GM19035 (cell line): ENCODE results near the gene ATG9B.
"Not testable (repeated sequence)": the region's sequence is repeated elsewhere in the genome, so short reads cannot be mapped to it uniquely, and the experiment has no call there.

Source experiments
- ATAC-seq: cut with Tn5 transposase; IDR thresholded peaks from one replicate; pipeline ENCODE4 v1.9.1; 2021; ENCODE audit not compliant: unreplicated experiment

Gene ATG9B

DNA sequence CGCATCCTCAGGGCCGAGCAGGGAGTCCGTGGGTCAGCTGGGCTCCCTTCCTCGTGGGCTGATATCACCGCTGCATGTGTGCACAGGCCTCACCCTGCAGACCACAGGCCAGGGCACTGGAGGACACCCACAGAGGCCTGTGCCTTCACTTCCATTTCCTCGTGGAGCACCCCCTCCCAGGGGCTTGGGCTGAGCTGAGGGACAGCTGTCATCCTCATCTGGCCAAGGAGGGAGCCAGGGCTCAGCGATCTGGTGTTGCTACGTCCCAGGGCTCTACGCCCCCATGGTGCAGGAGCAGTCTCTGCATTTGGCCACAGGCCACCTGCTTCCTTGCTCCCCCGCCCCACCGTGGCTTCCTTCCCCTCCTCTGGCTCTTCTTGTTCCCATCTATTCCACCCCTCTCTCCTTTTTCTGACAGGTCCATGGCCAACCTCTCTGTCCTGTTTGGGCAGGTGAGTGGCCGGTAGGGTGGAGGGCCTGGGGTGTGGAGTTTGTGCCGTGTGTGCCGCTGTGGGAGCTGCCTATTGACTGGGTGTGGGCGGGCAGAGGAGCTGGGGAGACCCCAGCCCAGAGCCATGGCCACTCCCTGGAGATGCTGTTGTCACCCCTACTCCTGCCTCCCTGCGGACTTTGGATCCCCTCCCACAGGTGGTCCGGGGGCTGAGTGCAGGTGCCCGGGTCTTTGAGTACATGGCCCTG lies 15.7 kb upstream of the ATG9B start:
- no peak for ATAC-seq

DNA sequence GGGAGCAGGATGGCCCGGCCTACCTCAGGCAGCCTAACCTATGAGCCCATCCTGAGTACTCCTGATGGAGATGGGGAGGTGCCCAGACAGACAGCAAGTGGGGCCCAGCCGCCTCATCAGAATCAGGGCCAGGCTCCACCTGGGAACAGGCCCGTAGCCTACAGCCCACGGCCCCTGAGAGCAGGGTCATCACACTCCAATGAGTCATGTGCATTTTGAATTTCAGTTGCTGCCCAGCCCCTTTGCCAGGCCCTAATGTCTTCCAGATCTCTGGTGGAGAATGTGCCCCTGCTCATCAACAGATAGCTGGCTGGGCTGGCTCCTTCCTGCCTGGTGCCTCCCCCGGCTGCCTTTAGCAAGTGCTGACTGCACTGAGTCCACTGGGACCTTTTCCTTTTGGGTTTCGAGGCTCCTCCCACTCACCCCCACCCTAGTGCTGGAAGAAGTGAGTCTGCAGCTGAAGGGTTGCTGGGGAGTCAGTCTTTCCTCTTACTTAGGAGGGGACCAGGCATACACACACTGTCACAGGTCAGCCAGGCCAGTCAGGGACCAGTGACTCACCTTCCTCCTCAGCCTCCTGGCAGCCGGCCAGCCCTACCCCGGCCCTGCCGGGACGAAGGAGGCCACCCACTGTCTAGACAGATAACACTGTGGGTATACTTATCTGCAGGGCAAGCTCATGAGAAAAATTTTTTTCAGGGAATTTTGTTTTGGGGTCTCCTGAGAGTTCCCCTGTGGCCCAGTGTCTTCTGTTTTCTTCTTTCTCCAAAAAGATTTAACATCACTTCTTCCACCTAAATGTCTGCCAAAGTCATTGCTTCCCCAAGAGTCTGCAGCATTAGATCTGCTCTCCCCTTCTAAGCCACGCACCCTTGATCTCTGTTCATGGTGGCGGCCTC lies 14.9 kb upstream of the ATG9B start:
- no peak for ATAC-seq

GRCh38 chr7:151035902-151036301 lies 11.6 kb upstream of the ATG9B start:
- no peak for ATAC-seq

GRCh38 chr7:151035026-151035717 lies 10.9 kb upstream of the ATG9B start:
- no peak for ATAC-seq

GRCh38 chr7:151034312-151035025 lies 10.2 kb upstream of the ATG9B start:
- no peak for ATAC-seq

- ATAC-seq: no peak
Measured at GRCh38 chr7:151033864-151034249, 9.6 kb upstream of the ATG9B start.

- no peak for ATAC-seq
Measured at GRCh38 chr7:151032936-151033863, 8.9 kb upstream of the ATG9B start.

DNA sequence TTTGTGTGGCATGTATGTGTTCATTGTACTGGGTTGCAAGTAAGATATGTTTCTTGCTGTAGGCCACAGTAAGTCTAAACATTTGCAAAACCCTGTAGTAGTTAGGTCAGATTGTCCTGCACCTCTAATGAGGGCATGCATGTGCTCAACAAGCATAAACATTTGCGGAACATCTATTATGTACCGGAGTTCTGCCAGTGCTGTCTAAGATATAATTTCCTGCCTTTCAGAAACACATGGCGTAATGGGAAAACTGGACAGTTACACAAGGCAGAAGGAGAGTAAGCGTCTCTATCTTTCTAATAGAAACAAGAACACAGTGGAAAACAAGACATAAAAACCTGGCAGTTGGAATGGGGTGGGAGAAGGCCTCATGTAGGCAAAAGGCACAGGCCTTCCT lies 6.7 kb upstream of the ATG9B start:
- no peak for ATAC-seq

- ATAC-seq: no peak
Measured at GRCh38 chr7:151028948-151029501, 4.7 kb upstream of the ATG9B start.

DNA sequence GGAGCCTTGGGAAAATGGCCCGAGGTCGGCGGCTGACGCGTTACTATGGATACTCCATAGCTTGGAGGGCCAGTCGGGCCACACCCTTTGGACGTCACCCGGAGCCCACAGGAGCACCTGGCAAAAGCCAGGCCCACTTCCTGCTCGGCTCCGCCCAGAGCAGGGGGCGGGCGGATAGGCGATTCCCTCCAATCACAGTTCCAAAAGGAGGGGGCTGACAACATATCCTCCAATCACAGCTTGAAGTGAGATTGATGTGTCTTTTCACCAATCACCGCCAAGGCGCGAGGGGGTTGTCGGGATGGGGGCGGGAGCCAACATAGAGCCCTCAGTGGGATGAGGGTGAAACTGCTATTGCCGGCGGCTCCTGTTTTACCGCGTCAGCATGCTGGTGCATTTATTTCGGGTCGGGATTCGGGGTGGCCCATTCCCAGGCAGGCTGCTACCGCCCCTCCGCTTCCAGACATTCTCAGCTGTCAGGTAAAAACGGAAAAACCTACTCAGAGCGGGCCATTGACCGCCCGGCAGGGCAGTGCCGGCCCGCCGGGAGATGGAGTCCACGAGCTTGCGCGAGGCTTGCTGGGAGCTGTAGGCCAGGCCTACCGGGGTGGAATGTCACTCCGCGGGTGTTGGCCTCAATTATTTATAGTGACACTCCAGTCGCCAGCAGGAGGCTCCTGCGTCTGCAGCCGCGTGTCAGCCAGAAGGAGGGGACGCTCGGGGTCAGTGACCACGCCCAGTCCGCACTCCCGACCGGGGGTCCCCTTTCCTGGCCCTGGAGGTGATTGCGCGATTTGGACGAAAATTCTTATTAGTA lies 4.0 kb upstream of the ATG9B start, which contains the start of gene ABCB8:
Gene ABCB8 (plus strand): TSS at position 320 of the 817 bp plus-strand sequence. CDS start 66 bp downstream, at position 386.
- peak; percentile 98 for ATAC-seq

DNA sequence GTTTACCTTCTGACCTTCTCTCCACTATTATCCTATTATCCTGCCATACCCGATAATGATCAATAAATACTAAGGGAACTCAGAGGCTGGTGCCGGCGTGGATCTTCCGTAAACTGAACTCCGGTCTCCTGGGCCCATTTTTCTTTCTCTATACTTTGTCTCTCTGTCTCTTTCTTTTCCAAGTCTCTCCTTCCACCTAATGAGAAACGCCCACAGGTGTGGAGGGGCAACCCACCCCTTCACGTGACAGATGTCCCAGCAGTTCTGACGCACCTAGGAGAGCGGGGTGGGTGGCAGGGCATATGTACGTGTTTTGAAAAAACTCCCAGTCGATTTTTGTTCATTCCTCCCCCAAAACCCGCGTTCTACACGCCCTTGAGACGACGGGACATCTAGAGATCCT lies 3.4 kb upstream of the ATG9B start:
- not testable (repeated sequence) for ATAC-seq

- not testable (repeated sequence) for ATAC-seq
Measured at GRCh38 chr7:151026771-151027727, 2.8 kb upstream of the ATG9B start.

GRCh38 chr7:151025924-151026671 lies 1.8 kb upstream of the ATG9B start:
- ATAC-seq: no peak

- no peak for ATAC-seq
Measured at GRCh38 chr7:151023232-151023631, 1.1 kb downstream of the ATG9B start.

DNA sequence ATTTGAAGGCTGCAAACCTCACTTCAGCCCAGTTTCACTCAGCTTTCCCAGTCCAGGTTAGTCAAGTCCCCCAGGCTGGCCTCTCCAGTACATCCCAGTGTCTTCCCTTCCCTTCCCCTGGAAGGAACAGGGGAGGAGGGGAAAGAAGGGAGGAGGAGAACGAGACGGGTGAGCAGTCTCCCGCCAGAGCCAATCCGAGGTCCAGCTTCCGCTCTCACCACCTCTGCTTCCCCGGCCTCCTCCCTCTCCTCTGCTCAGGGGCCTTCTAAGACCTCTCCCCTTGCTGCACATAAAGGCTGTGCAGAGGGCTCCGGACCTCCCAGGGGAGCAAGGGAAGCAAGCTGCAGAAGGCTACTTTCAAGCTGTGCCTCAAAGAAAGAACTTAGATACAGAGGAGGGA lies 4.1 kb downstream of the ATG9B start:
- ATAC-seq: no peak

DNA sequence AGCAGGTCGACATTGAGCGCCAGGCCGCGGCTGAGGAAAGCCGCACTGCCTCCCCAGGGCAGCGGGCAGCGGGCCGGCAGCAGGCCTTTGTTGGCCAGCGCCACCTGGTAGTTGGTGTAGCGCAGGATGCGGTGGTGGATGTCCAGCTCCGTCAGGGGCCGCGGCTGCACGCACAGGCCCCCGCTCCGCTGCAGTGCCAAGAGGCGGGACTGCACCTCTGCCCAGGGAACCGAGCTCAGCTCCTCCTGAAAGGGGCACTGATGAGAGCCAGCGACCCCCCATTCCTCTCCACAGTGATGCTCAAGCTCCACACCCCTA lies 5.2 kb downstream of the ATG9B start:
- no peak for ATAC-seq
